Suprapubic skin (tissue), 3 donors: ENCODE measurements around the gene STUM.

Experiments used
- POLR2A ChIP-seq, 2 donors: fragments of 450-650 bp; IDR thresholded peaks; one replicate each; pipeline ENCODE4 v1.6.1; 2017; ENCODE audit warnings: antibody characterized with exemption in 2 of 2, mild to moderate bottlenecking in 2 of 2, moderate library complexity in 2 of 2
- TF ChIP-seq, protein P1 (sequence below), 2 donors: fragments of 200-600 bp in 1 of 2; fragments of 450-650 bp in 1 of 2; sonication (generic) in 1 of 2; IDR thresholded peaks; one replicate each; pipeline ENCODE4 v1.5.1; 2016 to 2019; ENCODE audit warnings: antibody characterized with exemption in 2 of 2, mild to moderate bottlenecking in 1 of 2, moderate library complexity in 1 of 2

DNA sequence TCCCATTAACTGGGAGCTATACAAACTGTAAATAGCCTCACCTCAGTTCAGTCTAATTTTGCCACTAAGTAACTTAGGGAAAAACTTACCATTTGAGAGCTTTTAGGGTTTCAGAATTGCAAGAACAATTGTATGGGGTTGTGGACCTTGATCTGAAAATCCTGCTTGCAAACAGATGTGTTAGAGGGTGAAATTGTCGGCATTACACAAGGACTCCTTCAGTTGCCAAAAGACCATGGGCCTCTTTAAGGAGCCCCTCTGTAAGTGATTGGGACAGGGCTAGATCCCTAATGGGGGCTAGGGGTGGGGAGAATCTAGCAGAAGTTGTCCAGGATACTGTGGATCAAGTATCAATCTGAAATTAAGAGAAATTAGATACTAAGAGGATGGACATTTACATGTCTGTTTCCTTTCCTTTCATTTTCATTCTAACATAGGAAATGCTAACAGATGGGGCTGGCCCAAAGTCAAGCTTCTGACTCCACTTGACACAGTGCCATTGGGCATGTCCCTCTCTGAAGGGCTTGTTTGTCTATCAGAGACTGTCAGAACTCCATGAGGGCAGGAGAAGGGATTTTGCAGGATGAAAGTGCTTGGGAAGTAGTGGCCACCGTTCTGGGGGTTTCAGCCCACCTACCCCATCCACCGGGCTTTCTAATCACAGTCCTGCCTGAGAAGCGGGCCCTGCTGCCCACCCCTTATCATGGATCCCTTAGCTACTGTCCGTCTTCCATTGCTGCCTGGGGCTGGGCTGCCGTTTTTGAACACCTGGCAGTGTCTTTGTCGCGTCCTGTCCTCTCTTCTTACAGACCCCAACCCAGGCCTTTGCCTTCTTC, 54.7 kb downstream of the STUM start:
- TF ChIP-seq, protein P1, sequence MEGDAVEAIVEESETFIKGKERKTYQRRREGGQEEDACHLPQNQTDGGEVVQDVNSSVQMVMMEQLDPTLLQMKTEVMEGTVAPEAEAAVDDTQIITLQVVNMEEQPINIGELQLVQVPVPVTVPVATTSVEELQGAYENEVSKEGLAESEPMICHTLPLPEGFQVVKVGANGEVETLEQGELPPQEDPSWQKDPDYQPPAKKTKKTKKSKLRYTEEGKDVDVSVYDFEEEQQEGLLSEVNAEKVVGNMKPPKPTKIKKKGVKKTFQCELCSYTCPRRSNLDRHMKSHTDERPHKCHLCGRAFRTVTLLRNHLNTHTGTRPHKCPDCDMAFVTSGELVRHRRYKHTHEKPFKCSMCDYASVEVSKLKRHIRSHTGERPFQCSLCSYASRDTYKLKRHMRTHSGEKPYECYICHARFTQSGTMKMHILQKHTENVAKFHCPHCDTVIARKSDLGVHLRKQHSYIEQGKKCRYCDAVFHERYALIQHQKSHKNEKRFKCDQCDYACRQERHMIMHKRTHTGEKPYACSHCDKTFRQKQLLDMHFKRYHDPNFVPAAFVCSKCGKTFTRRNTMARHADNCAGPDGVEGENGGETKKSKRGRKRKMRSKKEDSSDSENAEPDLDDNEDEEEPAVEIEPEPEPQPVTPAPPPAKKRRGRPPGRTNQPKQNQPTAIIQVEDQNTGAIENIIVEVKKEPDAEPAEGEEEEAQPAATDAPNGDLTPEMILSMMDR (IDR thresholded peaks at IDR 0.05) = no peak
- TF ChIP-seq POLR2A (IDR thresholded peaks at IDR 0.05) = no peak
